K562 (cell line): Measurements from ENCODE around the gene NRM. TPM values are rescaled to one million over a fixed set of nuclear protein-coding genes. Genes with fewer than 3 reads are reported as not detected.

ENCODE experiments used
- ATAC-seq: fragments of 200-7000 bp; cut with Tn5 transposase; 3 replicates; pipeline ENCODE4 v1.9.1; 2020; ENCODE audit warnings: moderate library complexity
- BruUV-seq: library from RNA; stranded (reverse); fragments of 400-500 nt; replicated peaks from 2 replicates; lab custom pipeline; 2021; lab: Mats Ljungman, UMichigan
- CTCF ChIA-PET: fragments of 300-600 bp; formaldehyde crosslinking; extraction: SDS; loops from one replicate; lab custom pipeline; 2021; ENCODE audit warnings: low intra/inter-chr PET ratio; lab: Yijun Ruan, JAX
- POLR2A ChIA-PET: fragments of 300-600, 350-650 bp; sonication (Branson Sonifier 250); formaldehyde crosslinking; extraction: SDS; loops from one replicate; lab custom pipeline; 2021; ENCODE audit warnings: antibody characterized with exemption, inconsistent platforms; lab: Yijun Ruan, JAX
- DNase-seq, 4 experiments: peaks; one replicate each; pipeline versions ENCODE4 v3.0.0 to v3.0.0-alpha.2; 2011 to 2018; ENCODE audit warnings: low spot score in 3 of 4, mixed read lengths in 3 of 4; ENCODE audit errors: extremely low read depth in 1 of 4
- FAIRE-seq: peaks from 2 replicates; lab custom pipeline; 2011; peaks lifted over from hg19 to GRCh38; lab: Jason Lieb, UNC
- H2AFZ ChIP-seq: 2 replicates; pipeline ENCODE4 v1.6.0; 2011; ENCODE audit warnings: low read depth, low read length, control low read depth, inconsistent platforms
- H3K27ac ChIP-seq: fragments of 200-600 bp; 3 replicates; pipeline ENCODE4 v1.8.0; 2011; ENCODE audit warnings: low read depth, mild to moderate bottlenecking, control low read depth, inconsistent platforms, low read length, moderate library complexity, mixed read lengths; ENCODE audit errors: extremely low read depth
- H3K27me3 ChIP-seq, 2 experiments: fragments of 300-600 bp in 1 of 2; 2 replicates in 1 of 2; 3 replicates in 1 of 2; pipeline versions ENCODE4 v1.6.0 to v1.8.0; 2011; ENCODE audit warnings: inconsistent platforms in 2 of 2, low read length in 2 of 2, mild to moderate bottlenecking in 1 of 2, mixed read lengths in 1 of 2, moderate library complexity in 1 of 2; ENCODE audit not compliant: control insufficient read depth in 2 of 2, insufficient read depth in 2 of 2
- H3K36me3 ChIP-seq: fragments of 300-600 bp; 3 replicates; pipeline ENCODE4 v1.8.0; 2011; ENCODE audit warnings: mild to moderate bottlenecking, low read length, inconsistent platforms; ENCODE audit not compliant: control insufficient read depth, insufficient read depth
- H3K4me1 ChIP-seq, 2 experiments: fragments of 200-600 bp in 1 of 2; replicated peaks in 1 of 2; 2 replicates in 1 of 2; 3 replicates in 1 of 2; pipeline versions ENCODE4 v1.5.1 to v1.8.0; 2011; ENCODE audit warnings: inconsistent platforms in 2 of 2, low read length in 2 of 2, mild to moderate bottlenecking in 1 of 2, mixed read lengths in 1 of 2, moderate library complexity in 1 of 2; ENCODE audit not compliant: control insufficient read depth in 2 of 2, insufficient read depth in 2 of 2
- H3K4me2 ChIP-seq: 2 replicates; pipeline ENCODE4 v1.6.1; 2011; ENCODE audit warnings: low read length, control low read depth, inconsistent platforms, mixed read lengths; ENCODE audit not compliant: insufficient read depth
- H3K4me3 ChIP-seq: fragments of 200-600 bp; sonication (generic), shearing (Covaris generic); 2 replicates; pipeline ENCODE4 v1.5.1; 2016; ENCODE audit warnings: control low read depth, inconsistent platforms
- H3K79me2 ChIP-seq: fragments of 200-600 bp; 3 replicates; pipeline ENCODE4 v1.8.0; 2011; ENCODE audit warnings: low read length, inconsistent platforms; ENCODE audit not compliant: control insufficient read depth, insufficient read depth
- H3K9ac ChIP-seq, 2 experiments: 2 replicates each; pipeline versions ENCODE4 v1.6.0 to v1.6.1; 2011; ENCODE audit warnings: low read depth in 2 of 2, low read length in 2 of 2, control low read depth in 1 of 2, inconsistent platforms in 1 of 2, mild to moderate bottlenecking in 1 of 2, mixed read lengths in 1 of 2; ENCODE audit not compliant: insufficient read depth in 1 of 2
- H3K9me1 ChIP-seq: one replicate; pipeline ENCODE4 v1.6.0; 2011; ENCODE audit warnings: inconsistent platforms, mild to moderate bottlenecking, low read length, moderate library complexity; ENCODE audit not compliant: control insufficient read depth, insufficient read depth
- H3K9me3 ChIP-seq: replicated peaks from 2 replicates; pipeline ENCODE4 v1.5.1; 2011; ENCODE audit warnings: low read depth, low read length, inconsistent platforms; ENCODE audit not compliant: control insufficient read depth, insufficient read depth
- H4K20me1 ChIP-seq: replicated peaks from 2 replicates; pipeline ENCODE4 v1.6.1; 2011; ENCODE audit warnings: low read length, inconsistent platforms, mixed read lengths; ENCODE audit not compliant: control insufficient read depth, insufficient read depth
- BRCA1 ChIP-seq, 2 experiments: fragments of 450-650 bp in 1 of 2; sonication (generic) in 1 of 2; formaldehyde crosslinking in 1 of 2; IDR thresholded peaks; 2 replicates each; pipeline versions ENCODE4 v1.5.0 to v1.6.1; 2017 to 2020; ENCODE audit warnings: mild to moderate bottlenecking in 1 of 2, missing genetic modification reagents in 1 of 2
- CHD2 ChIP-seq: IDR thresholded peaks from 2 replicates; pipeline ENCODE4 v1.6.1; 2011; ENCODE audit warnings: low read depth, low read length
- MYC ChIP-seq, 2 experiments: fragments of 250-450 bp in 1 of 2; sonication (Bioruptor Pico) in 1 of 2; IDR thresholded peaks; 2 replicates each; pipeline versions ENCODE4 v1.5.1 to v1.6.1; 2012 to 2021; ENCODE audit warnings: low read depth in 2 of 2, borderline replicate concordance in 1 of 2, improper control_type of control experiment in 1 of 2, low read length in 1 of 2, mild to moderate bottlenecking in 1 of 2, moderate library complexity in 1 of 2
- RAD21 ChIP-seq, 2 experiments: fragments of 250-450 bp in 1 of 2; fragments of 450-650 bp in 1 of 2; sonication (Bioruptor Pico) in 1 of 2; formaldehyde crosslinking in 1 of 2; IDR thresholded peaks in 1 of 2; conservative IDR thresholded peaks in 1 of 2; 2 replicates each; pipeline versions ENCODE4 v1.4.0 to v1.8.0; 2020 to 2022; ENCODE audit warnings: mild to moderate bottlenecking in 2 of 2, moderate library complexity in 1 of 2
- ZNF589 ChIP-seq: fragments of 200-800 bp; sonication (Bioruptor generic); IDR thresholded peaks from 2 replicates; pipeline ENCODE4 v1.6.1; 2016; ENCODE audit warnings: low read depth, missing genetic modification characterization, missing compliant biosample characterization
- WGBS: fragments of 100-300 bp; shearing (Covaris generic); methylation state at CpG from one replicate; pipeline ENCODE4 v1.1.6; 2016; ENCODE audit warnings: low coverage, mixed read lengths; ENCODE audit not compliant: insufficient coverage; ENCODE audit errors: missing lambda C conversion rate; 5-methylcytosine and 5-hydroxymethylcytosine counted together
- in situ Hi-C: fragments of 300-500 bp; cut with MboI; formaldehyde crosslinking; loops from 4 replicates; pipeline ENCODE4 v1.15.0; 2018; ENCODE audit warnings: inconsistent platforms, mixed read lengths
- intact Hi-C: fragments of 100-400 bp; cut with micrococcal nuclease; formaldehyde crosslinking; loops from 2 replicates; pipeline ENCODE4 v1.14.2; 2022
- polyA plus RNA-seq, 8 experiments: library from polyadenylated mRNA; depleted of rRNA in 4 of 8; stranded (reverse) in 5 of 8; unstranded in 3 of 8; fragments of >200 nt; fragmentation: Nextera tagmentation in 2 of 8; fragmentation: Illumina TruSeq in 1 of 8; extraction: Ambion mirVana in 2 of 8; extraction: Trizol in 1 of 8; gene quantifications; 2 replicates each; pipeline versions ENCODE4 v1.2.1 to v1.2.3, GENCODE V29; 2011 to 2014; ENCODE audit warnings: inconsistent platforms in 1 of 8, missing spikeins in 1 of 8
- total RNA-seq, 7 experiments: library from RNA; depleted of rRNA in 6 of 7; stranded (reverse); fragments of >200 nt in 6 of 7; fragmentation: Illumina TruSeq in 2 of 7; extraction: Trizol in 2 of 7; gene quantifications; 2 replicates each; pipeline versions ENCODE4 v1.2.1 to v1.2.3, GENCODE V29; 2011 to 2021; ENCODE audit warnings: low replicate concordance in 1 of 7
- TF ChIP-seq, protein P1 (sequence below), 2 experiments: fragments of 450-650 bp; formaldehyde crosslinking in 1 of 2; IDR thresholded peaks; 2 replicates each; pipeline versions ENCODE4 v1.4.0 to v1.6.1; 2014 to 2020; ENCODE audit warnings: mild to moderate bottlenecking in 2 of 2, borderline replicate concordance in 1 of 2, low read depth in 1 of 2
- TF ChIP-seq, protein P2 (sequence below): fragments of 450-650 bp; IDR thresholded peaks from 2 replicates; pipeline ENCODE4 v1.6.1; 2018; ENCODE audit not compliant: partially characterized antibody

The NRM gene
- total and polyA plus RNA-seq, 9 of the 15 experiments (the other 6 are each of a cell fraction or from before 2014, with no cell fraction given) = 9.7 to 58.2 (median 18.1) TPM

DNA sequence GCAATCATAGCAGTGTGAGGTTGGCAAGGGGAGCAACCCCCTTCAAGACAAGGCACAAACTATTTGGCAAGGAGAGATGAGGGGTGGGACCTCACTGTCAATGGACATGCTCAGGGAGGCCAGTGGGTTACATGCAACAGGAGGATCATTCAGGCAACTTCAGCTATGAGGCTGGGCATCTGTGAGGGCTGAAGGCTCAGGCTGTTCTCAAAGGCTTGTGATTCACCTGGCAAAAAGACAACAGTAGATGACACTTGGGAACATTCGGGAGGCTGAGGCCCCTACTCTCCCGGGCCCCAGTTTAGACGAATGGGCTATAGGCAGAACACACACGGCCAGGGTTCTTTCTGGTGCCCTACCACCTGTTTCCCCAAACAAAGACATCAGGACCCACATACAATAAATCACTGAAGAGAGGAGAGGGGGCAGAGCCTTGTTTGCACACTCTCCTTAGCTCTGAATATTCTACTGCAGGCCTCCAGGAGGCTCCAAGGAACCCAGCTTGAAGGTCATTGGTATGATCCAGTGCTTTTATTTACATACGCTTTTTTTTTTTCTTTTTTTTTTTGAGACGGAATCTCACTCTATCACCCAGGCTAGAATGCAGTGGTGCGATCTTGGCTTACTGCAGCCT, 37.3 kb upstream of the NRM start:
- 67% methylated on average over 7 of the region's 7 CpGs for WGBS
- in situ Hi-C loops = loop anchor here (10.0 kb wide), 1 partner anchor 53 kb away; the partner anchor contains the start of gene DHX16
- no peak for TF ChIP-seq BRCA1 (IDR thresholded peaks at IDR 0.05)
- no peak for TF ChIP-seq BRCA1 (CRISPR knock-in tag; IDR thresholded peaks at IDR 0.05)
- TF ChIP-seq, protein P1, sequence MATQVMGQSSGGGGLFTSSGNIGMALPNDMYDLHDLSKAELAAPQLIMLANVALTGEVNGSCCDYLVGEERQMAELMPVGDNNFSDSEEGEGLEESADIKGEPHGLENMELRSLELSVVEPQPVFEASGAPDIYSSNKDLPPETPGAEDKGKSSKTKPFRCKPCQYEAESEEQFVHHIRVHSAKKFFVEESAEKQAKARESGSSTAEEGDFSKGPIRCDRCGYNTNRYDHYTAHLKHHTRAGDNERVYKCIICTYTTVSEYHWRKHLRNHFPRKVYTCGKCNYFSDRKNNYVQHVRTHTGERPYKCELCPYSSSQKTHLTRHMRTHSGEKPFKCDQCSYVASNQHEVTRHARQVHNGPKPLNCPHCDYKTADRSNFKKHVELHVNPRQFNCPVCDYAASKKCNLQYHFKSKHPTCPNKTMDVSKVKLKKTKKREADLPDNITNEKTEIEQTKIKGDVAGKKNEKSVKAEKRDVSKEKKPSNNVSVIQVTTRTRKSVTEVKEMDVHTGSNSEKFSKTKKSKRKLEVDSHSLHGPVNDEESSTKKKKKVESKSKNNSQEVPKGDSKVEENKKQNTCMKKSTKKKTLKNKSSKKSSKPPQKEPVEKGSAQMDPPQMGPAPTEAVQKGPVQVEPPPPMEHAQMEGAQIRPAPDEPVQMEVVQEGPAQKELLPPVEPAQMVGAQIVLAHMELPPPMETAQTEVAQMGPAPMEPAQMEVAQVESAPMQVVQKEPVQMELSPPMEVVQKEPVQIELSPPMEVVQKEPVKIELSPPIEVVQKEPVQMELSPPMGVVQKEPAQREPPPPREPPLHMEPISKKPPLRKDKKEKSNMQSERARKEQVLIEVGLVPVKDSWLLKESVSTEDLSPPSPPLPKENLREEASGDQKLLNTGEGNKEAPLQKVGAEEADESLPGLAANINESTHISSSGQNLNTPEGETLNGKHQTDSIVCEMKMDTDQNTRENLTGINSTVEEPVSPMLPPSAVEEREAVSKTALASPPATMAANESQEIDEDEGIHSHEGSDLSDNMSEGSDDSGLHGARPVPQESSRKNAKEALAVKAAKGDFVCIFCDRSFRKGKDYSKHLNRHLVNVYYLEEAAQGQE (IDR thresholded peaks at IDR 0.05; ENCODE audit: borderline replicate concordance) = peak; percentile 15; the same call in 1 of the 2 replicates
- TF ChIP-seq, protein P1 (CRISPR knock-in tag; IDR thresholded peaks at IDR 0.05; ENCODE audit: low read depth) = no peak
- TF ChIP-seq, protein P2, sequence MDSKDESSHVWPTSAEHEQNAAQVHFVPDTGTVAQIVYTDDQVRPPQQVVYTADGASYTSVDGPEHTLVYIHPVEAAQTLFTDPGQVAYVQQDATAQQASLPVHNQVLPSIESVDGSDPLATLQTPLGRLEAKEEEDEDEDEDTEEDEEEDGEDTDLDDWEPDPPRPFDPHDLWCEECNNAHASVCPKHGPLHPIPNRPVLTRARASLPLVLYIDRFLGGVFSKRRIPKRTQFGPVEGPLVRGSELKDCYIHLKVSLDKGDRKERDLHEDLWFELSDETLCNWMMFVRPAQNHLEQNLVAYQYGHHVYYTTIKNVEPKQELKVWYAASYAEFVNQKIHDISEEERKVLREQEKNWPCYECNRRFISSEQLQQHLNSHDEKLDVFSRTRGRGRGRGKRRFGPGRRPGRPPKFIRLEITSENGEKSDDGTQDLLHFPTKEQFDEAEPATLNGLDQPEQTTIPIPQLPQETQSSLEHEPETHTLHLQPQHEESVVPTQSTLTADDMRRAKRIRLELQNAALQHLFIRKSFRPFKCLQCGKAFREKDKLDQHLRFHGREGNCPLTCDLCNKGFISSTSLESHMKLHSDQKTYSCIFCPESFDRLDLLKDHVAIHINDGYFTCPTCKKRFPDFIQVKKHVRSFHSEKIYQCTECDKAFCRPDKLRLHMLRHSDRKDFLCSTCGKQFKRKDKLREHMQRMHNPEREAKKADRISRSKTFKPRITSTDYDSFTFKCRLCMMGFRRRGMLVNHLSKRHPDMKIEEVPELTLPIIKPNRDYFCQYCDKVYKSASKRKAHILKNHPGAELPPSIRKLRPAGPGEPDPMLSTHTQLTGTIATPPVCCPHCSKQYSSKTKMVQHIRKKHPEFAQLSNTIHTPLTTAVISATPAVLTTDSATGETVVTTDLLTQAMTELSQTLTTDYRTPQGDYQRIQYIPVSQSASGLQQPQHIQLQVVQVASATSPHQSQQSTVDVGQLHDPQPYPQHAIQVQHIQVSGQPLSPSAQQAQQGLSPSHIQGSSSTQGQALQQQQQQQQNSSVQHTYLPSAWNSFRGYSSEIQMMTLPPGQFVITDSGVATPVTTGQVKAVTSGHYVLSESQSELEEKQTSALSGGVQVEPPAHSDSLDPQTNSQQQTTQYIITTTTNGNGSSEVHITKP = peak; percentile 89
- TF ChIP-seq MYC (IDR thresholded peaks at IDR 0.05; ENCODE audit: low read depth, low read length) = no peak
- TF ChIP-seq MYC (CRISPR knock-in tag; IDR thresholded peaks at IDR 0.05; ENCODE audit: borderline replicate concordance, low read depth) = no peak
- TF ChIP-seq RAD21 (CRISPR knock-in tag; conservative IDR thresholded peaks at IDR 0.05 in 1 of 2, IDR thresholded peaks at IDR 0.05 in 1 of 2) = peak in 1 of 2 experiments; percentile 23; a peak in 1 of 4 replicates
- TF ChIP-seq ZNF589 (CRISPR knock-in tag) = no peak
- TF ChIP-seq CHD2 = no peak

More for the DNA sequence above, 37.3 kb upstream of the NRM start:
- no peak for FAIRE-seq
- Histone ChIP-seq H3K36me3 (peaks cover 81% of the 10 kb centered on the region), H3K9me3 (no peaks in the 10 kb centered on the region), H3K27ac (no peak overlapping the region), H3K9ac (no peak overlapping the region), H2AFZ (no peak overlapping the region), H4K20me1 (peaks cover 32% of the 10 kb centered on the region), H3K9me1 (peaks cover 4% of the 10 kb centered on the region), H3K4me3 (no peak overlapping the region), H3K79me2 (peaks cover 29% of the 10 kb centered on the region), H3K4me2 (no peak overlapping the region), H3K4me1 (peaks cover 7 to 18% of the 10 kb centered on the region in 2 experiments; a peak in 4 of 5 replicates), H3K27me3 (no peaks in the 10 kb centered on the region)
- intact Hi-C loops = no loop called here
- POLR2A ChIA-PET = interaction anchor here (0.6 to 6.1 kb wide), 10 partner anchors 8 to 352 kb away, joined by 3 to 50 read pairs (median 4); partner anchors contain the start of genes MDC1 and TUBB
- DNase-seq = peak in 1 of 4 experiments; percentile 31
- CTCF ChIA-PET = interaction anchor here (0.6 kb wide), 1 partner anchor 175 kb away, joined by 4 read pairs; no protein-coding TSS in a partner anchor
- BruUV-seq = no TSS peak
- no peak for ATAC-seq
